Tibial nerve (tissue), 4 donors: ENCODE data around the gene UBE3A. TPM values are rescaled to one million over a fixed set of nuclear protein-coding genes. Genes with fewer than 3 reads are reported as not detected.

Experiments
- DNase-seq, 2 donors: peaks; one replicate each; pipeline ENCODE4 v3.0.0-alpha.2; 2019; ENCODE audit warnings: low spot score in 2 of 2
- H3K27ac ChIP-seq, 4 donors: fragments of 200-600 bp; sonication (generic) in 3 of 4; one replicate each; pipeline ENCODE4 v1.5.1; 2017 to 2019; ENCODE audit warnings: mild to moderate bottlenecking in 1 of 4
- H3K27me3 ChIP-seq, 2 donors: fragments of 200-600 bp; sonication (generic) in 1 of 2; one replicate each; pipeline versions ENCODE4 v1.5.1 to v1.6.0; 2017 to 2019
- H3K36me3 ChIP-seq, 3 donors: fragments of 200-600 bp; sonication (generic); one replicate each; pipeline ENCODE4 v1.5.1; 2018 to 2019
- H3K4me1 ChIP-seq, 4 donors: fragments of 200-600 bp; sonication (generic) in 3 of 4; one replicate each; pipeline ENCODE4 v1.5.1; 2017 to 2019
- H3K4me3 ChIP-seq, 4 donors: fragments of 200-600 bp; sonication (generic) in 3 of 4; one replicate each; pipeline ENCODE4 v1.5.1; 2017 to 2019; ENCODE audit warnings: mild to moderate bottlenecking in 1 of 4, moderate library complexity in 1 of 4
- H3K9me3 ChIP-seq, 4 donors: fragments of 200-600 bp; sonication (generic) in 3 of 4; one replicate each; pipeline ENCODE4 v1.5.1; 2017 to 2019
- CTCF ChIP-seq, 5 experiments: fragments of 200-600 bp in 3 of 5; fragments of 450-650 bp in 2 of 5; sonication (generic) in 3 of 5; IDR thresholded peaks; one replicate each; pipeline ENCODE4 v1.5.1; 2016 to 2019; ENCODE audit warnings: antibody characterized with exemption in 5 of 5, mild to moderate bottlenecking in 3 of 5, moderate library complexity in 2 of 5
- EP300 ChIP-seq, 2 donors: sonication (generic); formaldehyde crosslinking; IDR thresholded peaks; one replicate each; pipeline ENCODE4 v1.6.1; 2017; ENCODE audit warnings: antibody characterized with exemption in 2 of 2, mild to moderate bottlenecking in 1 of 2
- POLR2A ChIP-seq, 2 donors: fragments of 450-650 bp; IDR thresholded peaks; one replicate each; pipeline ENCODE4 v1.6.1; 2017; ENCODE audit warnings: antibody characterized with exemption in 2 of 2, mild to moderate bottlenecking in 2 of 2, moderate library complexity in 2 of 2
- WGBS, 2 donors: methylation state at CpG; one replicate each; pipeline ENCODE4 v1.1.5; 2018; 5-methylcytosine and 5-hydroxymethylcytosine counted together
- total RNA-seq, 4 donors: library from RNA; depleted of rRNA; stranded (reverse); fragments of >200 nt; gene quantifications; one replicate each; pipeline ENCODE4 v1.1.0, GENCODE V29; 2016

Gene UBE3A
- total RNA-seq, 4 donors from 2014 or later, result 63.0 to 83.0 (median 77.1) TPM

GRCh38 chr15:25478313-25478712 is 39.5 kb upstream of the UBE3A start:
- Histone ChIP-seq H3K9me3 (no peaks in the 10 kb centered on the region), H3K27me3 (no peaks in the 10 kb centered on the region), H3K4me1 (peaks cover 0 to 7% (median 0%) of the 10 kb centered on the region in 4 donors), H3K27ac (no peak overlapping the region), H3K36me3 (no peaks in the 10 kb centered on the region), H3K4me3 (no peak overlapping the region)
- TF ChIP-seq CTCF (IDR thresholded peaks at IDR 0.05) (no peak), POLR2A (IDR thresholded peaks at IDR 0.05) (no peak), EP300 (IDR thresholded peaks at IDR 0.05) (no peak)
- WGBS, 2 donors, result 77 to 83% methylated on average over 3 of the region's 3 CpGs
- no peak for DNase-seq

- no peaks in the 10 kb centered on the region for H3K9me3 ChIP-seq
- no peaks in the 10 kb centered on the region for H3K36me3 ChIP-seq
- TF ChIP-seq CTCF (IDR thresholded peaks at IDR 0.05) (no peak), POLR2A (IDR thresholded peaks at IDR 0.05) (no peak), EP300 (IDR thresholded peaks at IDR 0.05) (no peak)
- 58 to 63% methylated on average over 5 of the region's 5 CpGs for WGBS, 2 donors
- no peak for DNase-seq
- H3K27me3 ChIP-seq, result no peaks in the 10 kb centered on the region
- H3K27ac ChIP-seq, result no peak overlapping the region
- H3K4me1 ChIP-seq, result peaks cover 0 to 7% (median 0%) of the 10 kb centered on the region in 4 donors
- no peak overlapping the region for H3K4me3 ChIP-seq
Measured at GRCh38 chr15:25477816-25478215, 39.0 kb upstream of the UBE3A start.

GRCh38 chr15:25474251-25474650 is 35.4 kb upstream of the UBE3A start:
- WGBS, 2 donors, result 81 to 88% methylated on average over 4 of the region's 4 CpGs
- TF ChIP-seq POLR2A (IDR thresholded peaks at IDR 0.05) (no peak), EP300 (IDR thresholded peaks at IDR 0.05) (no peak), CTCF (IDR thresholded peaks at IDR 0.05) (no peak)
- Histone ChIP-seq H3K9me3 (no peaks in the 10 kb centered on the region), H3K4me3 (no peak overlapping the region), H3K4me1 (no peaks in the 10 kb centered on the region), H3K27me3 (no peaks in the 10 kb centered on the region), H3K27ac (no peak overlapping the region), H3K36me3 (no peaks in the 10 kb centered on the region)
- DNase-seq, result no peak

- no peaks in the 10 kb centered on the region for H3K27me3 ChIP-seq
- H3K27ac ChIP-seq, result no peak overlapping the region
- DNase-seq, result no peak
- TF ChIP-seq POLR2A (IDR thresholded peaks at IDR 0.05) (no peak), EP300 (IDR thresholded peaks at IDR 0.05) (no peak), CTCF (IDR thresholded peaks at IDR 0.05) (no peak)
- H3K4me1 ChIP-seq, result no peaks in the 10 kb centered on the region
- peaks cover 0 to 3% (median 0%) of the 10 kb centered on the region in 4 donors for H3K9me3 ChIP-seq
- no peaks in the 10 kb centered on the region for H3K36me3 ChIP-seq
- no peak overlapping the region for H3K4me3 ChIP-seq
- WGBS, 2 donors, result 57 to 67% methylated on average over 1 of the region's 1 CpG
Measured at GRCh38 chr15:25470230-25470629, 31.4 kb upstream of the UBE3A start.

- TF ChIP-seq EP300 (IDR thresholded peaks at IDR 0.05) (no peak), CTCF (IDR thresholded peaks at IDR 0.05) (no peak), POLR2A (IDR thresholded peaks at IDR 0.05) (no peak)
- no peaks in the 10 kb centered on the region for H3K36me3 ChIP-seq
- WGBS, 2 donors, result 37 to 45% methylated on average over 1 of the region's 1 CpG
Measured at GRCh38 chr15:25469377-25469776, 30.6 kb upstream of the UBE3A start.

More at GRCh38 chr15:25469377-25469776, 30.6 kb upstream of the UBE3A start:
- Histone ChIP-seq H3K9me3 (peaks cover 0 to 3% (median 0%) of the 10 kb centered on the region in 4 donors), H3K27ac (no peak overlapping the region), H3K4me1 (no peaks in the 10 kb centered on the region), H3K27me3 (no peaks in the 10 kb centered on the region), H3K4me3 (no peak overlapping the region)
- no peak for DNase-seq
